Activated T-cell treated with anti-CD3 and anti-CD28 coated beads, Interleukin-2, amount 50 U/mL, for 24 hours (primary cell): ENCODE results near the gene TREML4.
A peak's percentile ranks its signal among the peaks of the same experiment; 100 is the strongest.

ENCODE experiments used
- DNase-seq: peaks from one replicate; pipeline ENCODE4 v3.0.0-alpha.2; 2020
- H3K27ac Mint-ChIP-seq: 2 replicates; pipeline ENCODE4 v1.8.0; 2020; ENCODE audit warnings: mild to moderate bottlenecking, mixed read lengths
- H3K27me3 Mint-ChIP-seq: 2 replicates; pipeline ENCODE4 v1.8.0; 2020; ENCODE audit warnings: mixed read lengths
- H3K36me3 Mint-ChIP-seq: 2 replicates; pipeline ENCODE4 v1.8.0; 2020; ENCODE audit warnings: low read depth, mixed read lengths
- H3K4me1 Mint-ChIP-seq: 2 replicates; pipeline ENCODE4 v1.8.0; 2020; ENCODE audit warnings: low read depth, mixed read lengths
- H3K4me3 Mint-ChIP-seq: 2 replicates; pipeline ENCODE4 v1.8.0; 2020; ENCODE audit warnings: mild to moderate bottlenecking, moderate library complexity, mixed read lengths
- H3K9me3 Mint-ChIP-seq: 2 replicates; pipeline ENCODE4 v1.8.0; 2020; ENCODE audit warnings: mixed read lengths

The TREML4 gene

GRCh38 chr6:41277605-41278004 lies 49.5 kb downstream of the TREML4 start:
- H3K27ac Mint-ChIP-seq = no peak overlapping the region
- H3K4me1 Mint-ChIP-seq = peaks cover 10% of the 10 kb centered on the region
- no peak for DNase-seq
- no peaks in the 10 kb centered on the region for H3K27me3 Mint-ChIP-seq
- H3K36me3 Mint-ChIP-seq = no peaks in the 10 kb centered on the region
- no peaks in the 10 kb centered on the region for H3K9me3 Mint-ChIP-seq
- no peak overlapping the region for H3K4me3 Mint-ChIP-seq

GRCh38 chr6:41278699-41279405 lies 50.7 kb downstream of the TREML4 start:
- H3K4me3 Mint-ChIP-seq = no peak overlapping the region
- H3K36me3 Mint-ChIP-seq = no peaks in the 10 kb centered on the region
- DNase-seq = peak; percentile 72
- H3K4me1 Mint-ChIP-seq = peaks cover 13% of the 10 kb centered on the region
- no peaks in the 10 kb centered on the region for H3K9me3 Mint-ChIP-seq
- peak overlapping the region; percentile 13 for H3K27ac Mint-ChIP-seq
- H3K27me3 Mint-ChIP-seq = peaks cover 3% of the 10 kb centered on the region

GRCh38 chr6:41280381-41281057 lies 52.4 kb downstream of the TREML4 start:
- peaks cover 3% of the 10 kb centered on the region for H3K27me3 Mint-ChIP-seq
- H3K36me3 Mint-ChIP-seq = no peaks in the 10 kb centered on the region
- no peak for DNase-seq
- H3K4me3 Mint-ChIP-seq = no peak overlapping the region
- no peak overlapping the region for H3K27ac Mint-ChIP-seq
- H3K4me1 Mint-ChIP-seq = peaks cover 14% of the 10 kb centered on the region
- H3K9me3 Mint-ChIP-seq = no peaks in the 10 kb centered on the region

DNA sequence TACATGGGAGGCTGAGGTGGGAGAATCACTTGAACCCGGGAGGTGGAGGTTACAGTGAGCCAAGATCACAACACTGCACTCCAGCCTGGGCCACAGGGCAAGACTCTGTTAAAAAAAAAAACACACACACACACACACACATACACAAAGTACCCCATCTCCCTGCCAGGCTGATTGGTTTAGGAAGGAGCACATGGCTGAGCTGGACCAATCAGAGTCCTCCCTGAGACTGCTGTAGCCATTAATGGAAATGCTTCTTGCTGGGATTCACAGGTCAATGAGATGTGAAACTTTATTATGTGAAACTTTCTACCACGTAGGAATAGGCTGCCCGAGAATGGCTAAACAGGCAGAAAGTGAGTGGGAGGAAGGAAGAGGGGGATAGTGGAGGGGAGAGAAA lies 55.5 kb downstream of the TREML4 start:
- Mint-ChIP-seq H3K27me3 (peaks cover 3% of the 10 kb centered on the region), H3K4me3 (no peak overlapping the region), H3K36me3 (no peaks in the 10 kb centered on the region), H3K27ac (no peak overlapping the region), H3K4me1 (peaks cover 26% of the 10 kb centered on the region), H3K9me3 (no peaks in the 10 kb centered on the region)
- no peak for DNase-seq

DNA sequence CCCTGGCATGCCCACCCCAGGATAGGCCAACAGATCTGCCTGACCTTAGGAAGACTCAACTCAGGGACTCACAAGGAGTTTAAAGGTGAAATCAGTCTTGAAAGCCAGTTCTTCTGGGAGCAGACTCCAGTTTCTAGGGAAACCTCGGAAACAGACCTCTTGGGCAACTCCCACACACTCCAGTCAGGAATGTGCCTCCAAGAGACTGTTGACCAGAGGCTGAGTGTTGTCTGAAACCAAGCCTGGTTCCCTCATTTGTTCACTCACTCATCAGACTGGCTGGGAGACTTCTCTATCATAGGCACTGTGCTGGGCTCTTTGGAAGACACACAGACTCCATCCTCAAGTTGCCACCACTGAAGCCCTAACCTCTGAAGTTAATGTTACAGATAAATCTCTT lies 56.6 kb downstream of the TREML4 start:
- no peak overlapping the region for H3K27ac Mint-ChIP-seq
- no peak for DNase-seq
- H3K9me3 Mint-ChIP-seq = no peaks in the 10 kb centered on the region
- peaks cover 21% of the 10 kb centered on the region for H3K4me1 Mint-ChIP-seq
- H3K27me3 Mint-ChIP-seq = peaks cover 3% of the 10 kb centered on the region
- H3K4me3 Mint-ChIP-seq = no peak overlapping the region
- no peaks in the 10 kb centered on the region for H3K36me3 Mint-ChIP-seq

GRCh38 chr6:41286544-41287346 lies 58.6 kb downstream of the TREML4 start, which contains the start of gene TREM1:
TSS of gene TREM1 (minus strand) at chr6:41286682. CDS start at chr6:41286655, 27 bp downstream.
- H3K4me3 Mint-ChIP-seq = no peak within 1 kb of the TSS
- no peaks in the 10 kb centered on the region for H3K9me3 Mint-ChIP-seq
- DNase-seq = no peak
- no peaks in the 10 kb centered on the region for H3K36me3 Mint-ChIP-seq
- H3K27ac Mint-ChIP-seq = no peak within 1 kb of the TSS
- peaks cover 3% of the 10 kb centered on the region for H3K27me3 Mint-ChIP-seq
- H3K4me1 Mint-ChIP-seq = peaks cover 21% of the 10 kb centered on the region

- H3K9me3 Mint-ChIP-seq = no peaks in the 10 kb centered on the region
- H3K4me3 Mint-ChIP-seq = no peak overlapping the region
- no peak overlapping the region for H3K27ac Mint-ChIP-seq
- DNase-seq = no peak
- H3K36me3 Mint-ChIP-seq = no peaks in the 10 kb centered on the region
- peaks cover 21% of the 10 kb centered on the region for H3K4me1 Mint-ChIP-seq
- H3K27me3 Mint-ChIP-seq = no peaks in the 10 kb centered on the region
Measured at GRCh38 chr6:41288030-41288753, 60.0 kb downstream of the TREML4 start.
